K562 (cell line): ENCODE measurements around the gene WASF2. TPM values are rescaled to one million over a fixed set of nuclear protein-coding genes. Genes with fewer than 3 reads are reported as not detected.

Experiments used
- ATAC-seq: fragments of 200-7000 bp; cut with Tn5 transposase; 3 replicates; pipeline ENCODE4 v1.9.1; 2020; ENCODE audit warnings: moderate library complexity
- BruUV-seq: library from RNA; stranded (reverse); fragments of 400-500 nt; replicated peaks from 2 replicates; lab custom pipeline; 2021; lab: Mats Ljungman, UMichigan
- CTCF ChIA-PET: fragments of 300-600 bp; formaldehyde crosslinking; extraction: SDS; loops from one replicate; lab custom pipeline; 2021; ENCODE audit warnings: low intra/inter-chr PET ratio; lab: Yijun Ruan, JAX
- POLR2A ChIA-PET: fragments of 300-600, 350-650 bp; sonication (Branson Sonifier 250); formaldehyde crosslinking; extraction: SDS; loops from one replicate; lab custom pipeline; 2021; ENCODE audit warnings: antibody characterized with exemption, inconsistent platforms; lab: Yijun Ruan, JAX
- DNase-seq, 4 experiments: peaks; one replicate each; pipeline versions ENCODE4 v3.0.0 to v3.0.0-alpha.2; 2011 to 2018; ENCODE audit warnings: low spot score in 3 of 4, mixed read lengths in 3 of 4; ENCODE audit errors: extremely low read depth in 1 of 4
- FAIRE-seq: peaks from 2 replicates; lab custom pipeline; 2011; peaks lifted over from hg19 to GRCh38; lab: Jason Lieb, UNC
- H2AFZ ChIP-seq: 2 replicates; pipeline ENCODE4 v1.6.0; 2011; ENCODE audit warnings: low read depth, low read length, control low read depth, inconsistent platforms
- H3K27ac ChIP-seq: fragments of 200-600 bp; 3 replicates; pipeline ENCODE4 v1.8.0; 2011; ENCODE audit warnings: low read depth, mild to moderate bottlenecking, control low read depth, inconsistent platforms, low read length, moderate library complexity, mixed read lengths; ENCODE audit errors: extremely low read depth
- H3K27me3 ChIP-seq, 2 experiments: fragments of 300-600 bp in 1 of 2; 2 replicates in 1 of 2; 3 replicates in 1 of 2; pipeline versions ENCODE4 v1.6.0 to v1.8.0; 2011; ENCODE audit warnings: inconsistent platforms in 2 of 2, low read length in 2 of 2, mild to moderate bottlenecking in 1 of 2, mixed read lengths in 1 of 2, moderate library complexity in 1 of 2; ENCODE audit not compliant: control insufficient read depth in 2 of 2, insufficient read depth in 2 of 2
- H3K36me3 ChIP-seq: fragments of 300-600 bp; 3 replicates; pipeline ENCODE4 v1.8.0; 2011; ENCODE audit warnings: mild to moderate bottlenecking, low read length, inconsistent platforms; ENCODE audit not compliant: control insufficient read depth, insufficient read depth
- H3K4me1 ChIP-seq, 2 experiments: fragments of 200-600 bp in 1 of 2; replicated peaks in 1 of 2; 2 replicates in 1 of 2; 3 replicates in 1 of 2; pipeline versions ENCODE4 v1.5.1 to v1.8.0; 2011; ENCODE audit warnings: inconsistent platforms in 2 of 2, low read length in 2 of 2, mild to moderate bottlenecking in 1 of 2, mixed read lengths in 1 of 2, moderate library complexity in 1 of 2; ENCODE audit not compliant: control insufficient read depth in 2 of 2, insufficient read depth in 2 of 2
- H3K4me2 ChIP-seq: 2 replicates; pipeline ENCODE4 v1.6.1; 2011; ENCODE audit warnings: low read length, control low read depth, inconsistent platforms, mixed read lengths; ENCODE audit not compliant: insufficient read depth
- H3K4me3 ChIP-seq: fragments of 200-600 bp; sonication (generic), shearing (Covaris generic); 2 replicates; pipeline ENCODE4 v1.5.1; 2016; ENCODE audit warnings: control low read depth, inconsistent platforms
- H3K79me2 ChIP-seq: fragments of 200-600 bp; 3 replicates; pipeline ENCODE4 v1.8.0; 2011; ENCODE audit warnings: low read length, inconsistent platforms; ENCODE audit not compliant: control insufficient read depth, insufficient read depth
- H3K9ac ChIP-seq, 2 experiments: 2 replicates each; pipeline versions ENCODE4 v1.6.0 to v1.6.1; 2011; ENCODE audit warnings: low read depth in 2 of 2, low read length in 2 of 2, control low read depth in 1 of 2, inconsistent platforms in 1 of 2, mild to moderate bottlenecking in 1 of 2, mixed read lengths in 1 of 2; ENCODE audit not compliant: insufficient read depth in 1 of 2
- H3K9me1 ChIP-seq: one replicate; pipeline ENCODE4 v1.6.0; 2011; ENCODE audit warnings: inconsistent platforms, mild to moderate bottlenecking, low read length, moderate library complexity; ENCODE audit not compliant: control insufficient read depth, insufficient read depth
- H3K9me3 ChIP-seq: replicated peaks from 2 replicates; pipeline ENCODE4 v1.5.1; 2011; ENCODE audit warnings: low read depth, low read length, inconsistent platforms; ENCODE audit not compliant: control insufficient read depth, insufficient read depth
- H4K20me1 ChIP-seq: replicated peaks from 2 replicates; pipeline ENCODE4 v1.6.1; 2011; ENCODE audit warnings: low read length, inconsistent platforms, mixed read lengths; ENCODE audit not compliant: control insufficient read depth, insufficient read depth
- ARHGAP35 ChIP-seq: fragments of 450-650 bp; IDR thresholded peaks from 2 replicates; pipeline ENCODE4 v1.6.1; 2018; ENCODE audit not compliant: partially characterized antibody
- ARID3A ChIP-seq: IDR thresholded peaks from 2 replicates; pipeline ENCODE4 v1.6.1; 2012; ENCODE audit warnings: low read depth, low read length, improper control_type of control experiment, borderline replicate concordance
- FOXA1 ChIP-seq: fragments of 450-650 bp; IDR thresholded peaks from 2 replicates; pipeline ENCODE4 v1.6.1; 2016; ENCODE audit warnings: mild to moderate bottlenecking, borderline replicate concordance
- HIVEP1 ChIP-seq: fragments of 250-450 bp; sonication (Bioruptor Pico); IDR thresholded peaks from 2 replicates; pipeline ENCODE4 v1.4.0; 2020; ENCODE audit warnings: mild to moderate bottlenecking
- HOMEZ ChIP-seq: fragments of 250-450 bp; sonication (Bioruptor Pico); IDR thresholded peaks from 2 replicates; pipeline ENCODE4 v1.4.0; 2020; ENCODE audit warnings: mild to moderate bottlenecking, moderate library complexity
- KAT7 ChIP-seq: sonication (generic); formaldehyde crosslinking; IDR thresholded peaks from 2 replicates; pipeline ENCODE4 v1.8.0; 2022; ENCODE audit warnings: missing genetic modification reagents, mild to moderate bottlenecking, borderline replicate concordance
- MEIS2 ChIP-seq: fragments of 450-650 bp; IDR thresholded peaks from 2 replicates; pipeline ENCODE4 v1.6.1; 2014; ENCODE audit warnings: mild to moderate bottlenecking; ENCODE audit not compliant: partially characterized antibody
- PYGO2 ChIP-seq: fragments of 450-650 bp; IDR thresholded peaks from 2 replicates; pipeline ENCODE4 v1.6.1; 2016; ENCODE audit warnings: mild to moderate bottlenecking, missing genetic modification characterization, moderate library complexity, missing compliant biosample characterization
- RAD51 ChIP-seq: fragments of 450-650 bp; IDR thresholded peaks from 2 replicates; pipeline ENCODE4 v1.7.1; 2016; ENCODE audit warnings: low read depth, mild to moderate bottlenecking, borderline replicate concordance
- SOX6 ChIP-seq: fragments of 450-650 bp; IDR thresholded peaks from 2 replicates; pipeline ENCODE4 v1.6.1; 2014; ENCODE audit warnings: mild to moderate bottlenecking
- SRSF3 ChIP-seq: fragments of 200-400 bp; formaldehyde crosslinking; IDR thresholded peaks from 2 replicates; pipeline ENCODE4 v1.6.1; 2016; ENCODE audit warnings: mild to moderate bottlenecking, low read length, moderate library complexity; ENCODE audit not compliant: insufficient read depth
- WHSC1 ChIP-seq: IDR thresholded peaks from one replicate; pipeline ENCODE4 v1.6.1; 2012; ENCODE audit warnings: low read length, control low read depth, inconsistent platforms
- ZBTB11 ChIP-seq, 3 experiments: fragments of 200-800 bp in 1 of 3; fragments of 250-450 bp in 1 of 3; fragments of 450-650 bp in 1 of 3; sonication (Bioruptor Pico) in 1 of 3; sonication (Bioruptor generic) in 1 of 3; formaldehyde crosslinking in 1 of 3; IDR thresholded peaks; 2 replicates each; pipeline versions ENCODE4 v1.6.1 to v1.8.0; 2016 to 2022; ENCODE audit warnings: mild to moderate bottlenecking in 2 of 3, missing genetic modification characterization in 2 of 3, missing compliant biosample characterization in 1 of 3, moderate library complexity in 1 of 3
- ZNF140 ChIP-seq: fragments of 250-450 bp; sonication (Bioruptor Pico); IDR thresholded peaks from 2 replicates; pipeline ENCODE4 v1.8.0; 2021; ENCODE audit warnings: moderate library complexity, mild to moderate bottlenecking, inconsistent platforms
- ZNF764 ChIP-seq: fragments of 250-450 bp; sonication (Bioruptor Pico); IDR thresholded peaks from 2 replicates; pipeline ENCODE4 v1.4.0; 2020; ENCODE audit warnings: low read depth, mild to moderate bottlenecking, moderate library complexity
- ZNF778 ChIP-seq: fragments of 450-650 bp; formaldehyde crosslinking; IDR thresholded peaks from 2 replicates; pipeline ENCODE4 v1.4.0; 2020; ENCODE audit warnings: mild to moderate bottlenecking, moderate library complexity
- WGBS: fragments of 100-300 bp; shearing (Covaris generic); methylation state at CpG from one replicate; pipeline ENCODE4 v1.1.6; 2016; ENCODE audit warnings: low coverage, mixed read lengths; ENCODE audit not compliant: insufficient coverage; ENCODE audit errors: missing lambda C conversion rate; 5-methylcytosine and 5-hydroxymethylcytosine counted together
- in situ Hi-C: fragments of 300-500 bp; cut with MboI; formaldehyde crosslinking; loops from 4 replicates; pipeline ENCODE4 v1.15.0; 2018; ENCODE audit warnings: inconsistent platforms, mixed read lengths
- intact Hi-C: fragments of 100-400 bp; cut with micrococcal nuclease; formaldehyde crosslinking; loops from 2 replicates; pipeline ENCODE4 v1.14.2; 2022
- polyA plus RNA-seq, 8 experiments: library from polyadenylated mRNA; depleted of rRNA in 4 of 8; stranded (reverse) in 5 of 8; unstranded in 3 of 8; fragments of >200 nt; fragmentation: Nextera tagmentation in 2 of 8; fragmentation: Illumina TruSeq in 1 of 8; extraction: Ambion mirVana in 2 of 8; extraction: Trizol in 1 of 8; gene quantifications; 2 replicates each; pipeline versions ENCODE4 v1.2.1 to v1.2.3, GENCODE V29; 2011 to 2014; ENCODE audit warnings: inconsistent platforms in 1 of 8, missing spikeins in 1 of 8
- total RNA-seq, 7 experiments: library from RNA; depleted of rRNA in 6 of 7; stranded (reverse); fragments of >200 nt in 6 of 7; fragmentation: Illumina TruSeq in 2 of 7; extraction: Trizol in 2 of 7; gene quantifications; 2 replicates each; pipeline versions ENCODE4 v1.2.1 to v1.2.3, GENCODE V29; 2011 to 2021; ENCODE audit warnings: low replicate concordance in 1 of 7

WASF2 gene
- total and polyA plus RNA-seq, 9 of the 15 experiments (the other 6 are each of a cell fraction or from before 2014, with no cell fraction given): 8.2 to 163 (median 31.2) TPM

- 70% methylated on average over 8 of the region's 8 CpGs for WGBS
- TF ChIP-seq PYGO2 (tag): no peak
- TF ChIP-seq SRSF3: no peak
- no peak for TF ChIP-seq ZNF764
- TF ChIP-seq ARID3A: no peak
- no peak for TF ChIP-seq HIVEP1
- TF ChIP-seq HOMEZ (CRISPR knock-in tag): no peak
- no peak for TF ChIP-seq RAD51
- no peak for TF ChIP-seq SOX6
- no peak for TF ChIP-seq KAT7 (CRISPR knock-in tag)
- no peak for TF ChIP-seq ZNF140 (CRISPR knock-in tag)
- no peak for TF ChIP-seq MEIS2
- TF ChIP-seq FOXA1: no peak
- TF ChIP-seq ZNF778 (CRISPR knock-in tag): no peak
- TF ChIP-seq WHSC1: no peak
- TF ChIP-seq ARHGAP35: no peak
- no peak for TF ChIP-seq ZBTB11 (CRISPR knock-in tag; IDR thresholded peaks at IDR 0.05)
- ATAC-seq (no peak), FAIRE-seq (no peak), DNase-seq (no peak)
- Histone ChIP-seq H3K36me3 (peaks cover 4% of the 10 kb centered on the region; the same call in 1 of the 3 replicates), H3K9me3 (no peaks in the 10 kb centered on the region), H3K4me3 (no peak overlapping the region), H3K27me3 (no peaks in the 10 kb centered on the region), H3K4me2 (no peak overlapping the region), H4K20me1 (peaks cover 10% of the 10 kb centered on the region; the same call in 1 of the 2 replicates), H3K27ac (no peak overlapping the region), H3K9ac (no peak overlapping the region), H3K79me2 (no peaks in the 10 kb centered on the region), H3K4me1 (peaks cover 18 to 72% of the 10 kb centered on the region in 2 experiments), H3K9me1 (no peaks in the 10 kb centered on the region), H2AFZ (no peak overlapping the region)
- CTCF ChIA-PET: no interaction called here
- BruUV-seq: no TSS peak
- POLR2A ChIA-PET: interaction anchor here (0.6 to 1.1 kb wide), 3 partner anchors 9 to 48 kb away, joined by 3 to 5 read pairs (median 3); no protein-coding TSS in a partner anchor
- in situ Hi-C loops: no loop called here
- intact Hi-C loops: loop anchor here (10.0 kb wide), 1 partner anchor 167 kb away; no protein-coding TSS in a partner anchor
Observed at GRCh38 chr1:27361553-27361952, 128.4 kb downstream of the WASF2 start.
